ENCODE results near the gene CNTN4. TPM values are rescaled to one million over a fixed set of nuclear protein-coding genes. Genes with fewer than 3 reads are reported as not detected.

CNTN4 gene
- polyA plus RNA-seq, 1 donor (not counting 4 experiments of a cell fraction or from before 2014, with no cell fraction given) = not detected

- FAIRE-seq = no peak
- no peak for DNase-seq (ENCODE audit: low read depth, low spot score)
- Histone ChIP-seq H3K9me1 (ENCODE audit: control insufficient read depth, extremely low read depth, insufficient read depth, low read length) (no peaks in the 10 kb centered on the region), H3K4me3 (ENCODE audit: control insufficient read depth in 2 of 3, extremely low read depth in 1 of 3, insufficient read depth in 2 of 3, low read depth in 1 of 3, low read length in 3 of 3) (no peak overlapping the region), H3K4me1 (ENCODE audit: control insufficient read depth, extremely low read depth, insufficient read depth, low read length) (no peaks in the 10 kb centered on the region), H3K9me3 (ENCODE audit: control insufficient read depth, low read depth, low read length) (no peaks in the 10 kb centered on the region), H4K20me1 (ENCODE audit: control insufficient read depth, extremely low read depth, insufficient read depth, low read length) (no peaks in the 10 kb centered on the region), H3K4me2 (ENCODE audit: control insufficient read depth, extremely low read depth, insufficient read depth, low read depth, low read length) (no peak overlapping the region), H3K27me3 (ENCODE audit: control insufficient read depth, extremely low read depth, insufficient read depth, low read length) (no peaks in the 10 kb centered on the region), H2AFZ (ENCODE audit: control insufficient read depth, low read length) (no peak overlapping the region), H3K9ac (ENCODE audit: control insufficient read depth, extremely low read depth, insufficient read depth, low read length) (no peak overlapping the region), H3K79me2 (ENCODE audit: control insufficient read depth, insufficient read depth, low read length) (no peaks in the 10 kb centered on the region), H3K36me3 (ENCODE audit: control insufficient read depth in 2 of 2, extremely low read depth in 1 of 2, insufficient read depth in 2 of 2, low read length in 2 of 2) (no peaks in the 10 kb centered on the region), H3K27ac (ENCODE audit: control insufficient read depth, insufficient read depth, low read length) (no peak overlapping the region)
- dilution Hi-C loops (cut with MboI; ENCODE audit: extremely low pct_ligation_motif_present, low sequenced_read_pairs) = no loop called here
- no peak for TF ChIP-seq CTCF (optimal IDR thresholded peaks at IDR 0.05 in 1 of 3, IDR thresholded peaks at IDR 0.05 in 1 of 3, conservative IDR thresholded peaks at IDR 0.05 in 1 of 3; ENCODE audit: extremely low read depth in 1 of 3, insufficient read depth in 2 of 3, low read length in 3 of 3)
- no peak for TF ChIP-seq EZH2 (IDR thresholded peaks at IDR 0.05; ENCODE audit: low read length)
Measured at GRCh38 chr3:2517500-2518172, 419.0 kb downstream of the CNTN4 start.

GRCh38 chr3:2523281-2523836 is 424.7 kb downstream of the CNTN4 start:
- Histone ChIP-seq H3K4me1 (ENCODE audit: control insufficient read depth, extremely low read depth, insufficient read depth, low read length) (no peaks in the 10 kb centered on the region), H3K9me1 (ENCODE audit: control insufficient read depth, extremely low read depth, insufficient read depth, low read length) (no peaks in the 10 kb centered on the region), H2AFZ (ENCODE audit: control insufficient read depth, low read length) (no peak overlapping the region), H3K36me3 (ENCODE audit: control insufficient read depth in 2 of 2, extremely low read depth in 1 of 2, insufficient read depth in 2 of 2, low read length in 2 of 2) (no peaks in the 10 kb centered on the region), H3K27ac (ENCODE audit: control insufficient read depth, insufficient read depth, low read length) (no peak overlapping the region), H3K9me3 (ENCODE audit: control insufficient read depth, low read depth, low read length) (no peaks in the 10 kb centered on the region), H3K79me2 (ENCODE audit: control insufficient read depth, insufficient read depth, low read length) (no peaks in the 10 kb centered on the region), H3K9ac (ENCODE audit: control insufficient read depth, extremely low read depth, insufficient read depth, low read length) (no peak overlapping the region), H3K4me2 (ENCODE audit: control insufficient read depth, extremely low read depth, insufficient read depth, low read depth, low read length) (no peak overlapping the region), H3K4me3 (ENCODE audit: control insufficient read depth in 2 of 3, extremely low read depth in 1 of 3, insufficient read depth in 2 of 3, low read depth in 1 of 3, low read length in 3 of 3) (no peak overlapping the region), H4K20me1 (ENCODE audit: control insufficient read depth, extremely low read depth, insufficient read depth, low read length) (no peaks in the 10 kb centered on the region), H3K27me3 (ENCODE audit: control insufficient read depth, extremely low read depth, insufficient read depth, low read length) (no peaks in the 10 kb centered on the region)
- TF ChIP-seq EZH2 (IDR thresholded peaks at IDR 0.05; ENCODE audit: low read length) (no peak), CTCF (optimal IDR thresholded peaks at IDR 0.05 in 1 of 3, IDR thresholded peaks at IDR 0.05 in 1 of 3, conservative IDR thresholded peaks at IDR 0.05 in 1 of 3; ENCODE audit: extremely low read depth in 1 of 3, insufficient read depth in 2 of 3, low read length in 3 of 3) (no peak)
- no peak for FAIRE-seq
- dilution Hi-C loops (cut with MboI; ENCODE audit: extremely low pct_ligation_motif_present, low sequenced_read_pairs) = no loop called here
- DNase-seq (ENCODE audit: low read depth, low spot score) = no peak

Measured in keratinocyte (primary cell).